ENCODE results near the gene ARNT2. TPM values are rescaled to one million over a fixed set of nuclear protein-coding genes. Genes with fewer than 3 reads are reported as not detected.
A peak's percentile ranks its signal among the peaks of the same experiment; 100 is the strongest.

The ARNT2 gene
- total and polyA plus RNA-seq, 10 of the 15 experiments (the other 5 are each of a cell fraction or from before 2014, with no cell fraction given), result 0.07 to 0.49 (median 0.09) TPM; not detected in 6

- H3K27ac ChIP-seq (ENCODE audit: control insufficient read depth, insufficient read depth), result no peak overlapping the region
- FAIRE-seq (no peak), ATAC-seq (no peak), DNase-seq (ENCODE audit: low read depth, low spot score) (no peak)
- no peak overlapping the region for H3K9ac ChIP-seq (ENCODE audit: control insufficient read depth, insufficient read depth, low read length)
- no peak overlapping the region for H2AFZ ChIP-seq (ENCODE audit: control insufficient read depth, low read depth, low read length)
- no peak overlapping the region for H3K4me2 ChIP-seq (ENCODE audit: control insufficient read depth, insufficient read depth)
- BruUV-seq (replicated peaks), result no TSS peak
- TF ChIP-seq KDM1A (IDR thresholded peaks at IDR 0.05; ENCODE audit: borderline replicate concordance), result no peak
- peak; percentile 62 for TF ChIP-seq SPI1 (IDR thresholded peaks at IDR 0.05; ENCODE audit: borderline replicate concordance, insufficient read depth, low read depth, low read length)
- peaks cover 0 to 2% of the 10 kb centered on the region in 2 experiments; a peak in 3 of 4 replicates for H3K27me3 ChIP-seq (replicated peaks in 1 of 2; ENCODE audit: control insufficient read depth in 2 of 2, insufficient read depth in 2 of 2, low read length in 1 of 2)
- H4K20me1 ChIP-seq (ENCODE audit: control insufficient read depth, insufficient read depth), result no peaks in the 10 kb centered on the region; the same call in 1 of the 2 replicates
- RAD21 ChIA-PET (ENCODE audit: unreplicated experiment), result no interaction called here
- SMC1A ChIA-PET (ENCODE audit: uncharacterized antibody, unreplicated experiment), result interaction anchor here (1.5 kb wide), 1 partner anchor 10 kb away, joined by 4 read pairs; no protein-coding TSS in a partner anchor
- POLR2A ChIA-PET, result no interaction called here
- intact Hi-C loops (cut with micrococcal nuclease; ENCODE audit: unreplicated experiment) (no loop called here), in situ Hi-C loops (cut with MboI) (no loop called here)
- H3K79me2 ChIP-seq (ENCODE audit: control insufficient read depth, insufficient read depth, low read length), result no peaks in the 10 kb centered on the region
- no peaks in the 10 kb centered on the region for H3K4me1 ChIP-seq (ENCODE audit: control insufficient read depth, insufficient read depth, low read length)
- H3K36me3 ChIP-seq (ENCODE audit: control insufficient read depth in 2 of 2, insufficient read depth in 2 of 2, low read length in 1 of 2), result no peaks in the 10 kb centered on the region
- WGBS (ENCODE audit: insufficient coverage, insufficient replicate concordance, low lambda C conversion rate, missing lambda C conversion rate), result 17% methylated on average over 7 of the region's 7 CpGs
- CTCF ChIA-PET, result no interaction called here
- H3K9me3 ChIP-seq (replicated peaks; ENCODE audit: control insufficient read depth, insufficient read depth, low read length), result no peaks in the 10 kb centered on the region
- H3K4me3 ChIP-seq, result no peak overlapping the region
Measured at GRCh38 chr15:80491163-80491847, 87.1 kb downstream of the ARNT2 start.

- FAIRE-seq (no peak), DNase-seq (ENCODE audit: low read depth, low spot score) (no peak), ATAC-seq (no peak)
- ChIA-PET RAD21 (ENCODE audit: unreplicated experiment) (no interaction called here), SMC1A (ENCODE audit: uncharacterized antibody, unreplicated experiment) (interaction anchor here (1.5 kb wide), 1 partner anchor 11 kb away, joined by 4 read pairs; no protein-coding TSS in a partner anchor), CTCF (no interaction called here), POLR2A (no interaction called here)
- H2AFZ ChIP-seq (ENCODE audit: control insufficient read depth, low read depth, low read length), result no peak overlapping the region
- H3K36me3 ChIP-seq (ENCODE audit: control insufficient read depth in 2 of 2, insufficient read depth in 2 of 2, low read length in 1 of 2), result no peaks in the 10 kb centered on the region
- no peak for TF ChIP-seq FOXK2 (IDR thresholded peaks at IDR 0.05)
- no peak for TF ChIP-seq SP1 (IDR thresholded peaks at IDR 0.05; ENCODE audit: low read depth, low read length)
- TF ChIP-seq NFYB (IDR thresholded peaks at IDR 0.05; ENCODE audit: insufficient read depth, low read depth, low read length), result no peak
- TF ChIP-seq BRCA1 (IDR thresholded peaks at IDR 0.05; ENCODE audit: low read depth, low read length), result no peak
- TF ChIP-seq TARDBP (IDR thresholded peaks at IDR 0.05; ENCODE audit: borderline replicate concordance), result no peak
- peaks cover 0 to 2% of the 10 kb centered on the region in 2 experiments; a peak in 2 of 4 replicates for H3K27me3 ChIP-seq (replicated peaks in 1 of 2; ENCODE audit: control insufficient read depth in 2 of 2, insufficient read depth in 2 of 2, low read length in 1 of 2)
- no peak overlapping the region for H3K9ac ChIP-seq (ENCODE audit: control insufficient read depth, insufficient read depth, low read length)
- no peaks in the 10 kb centered on the region for H3K9me3 ChIP-seq (replicated peaks; ENCODE audit: control insufficient read depth, insufficient read depth, low read length)
- no TSS peak for BruUV-seq (replicated peaks)
- H3K27ac ChIP-seq (ENCODE audit: control insufficient read depth, insufficient read depth), result no peak overlapping the region
- H3K4me2 ChIP-seq (ENCODE audit: control insufficient read depth, insufficient read depth), result no peak overlapping the region
- no peaks in the 10 kb centered on the region for H3K79me2 ChIP-seq (ENCODE audit: control insufficient read depth, insufficient read depth, low read length)
- intact Hi-C loops (cut with micrococcal nuclease; ENCODE audit: unreplicated experiment), result no loop called here
- no peak overlapping the region for H3K4me3 ChIP-seq
- in situ Hi-C loops (cut with MboI), result no loop called here
- H4K20me1 ChIP-seq (ENCODE audit: control insufficient read depth, insufficient read depth), result no peaks in the 10 kb centered on the region; the same call in 1 of the 2 replicates
- no peaks in the 10 kb centered on the region for H3K4me1 ChIP-seq (ENCODE audit: control insufficient read depth, insufficient read depth, low read length)
- 40% methylated on average over 2 of the region's 2 CpGs for WGBS (ENCODE audit: insufficient coverage, insufficient replicate concordance, low lambda C conversion rate, missing lambda C conversion rate)
Measured at GRCh38 chr15:80492409-80492808, 88.2 kb downstream of the ARNT2 start.

Measured in GM12878 (cell line).